ENCODE results near the gene KLHL24. TPM values are rescaled to one million over a fixed set of nuclear protein-coding genes. Genes with fewer than 3 reads are reported as not detected.
"Not testable (repeated sequence)": the region's sequence is repeated elsewhere in the genome, so short reads cannot be mapped to it uniquely, and the experiment has no call there.

Gene KLHL24
- total RNA-seq, result 152 and 154 TPM in 2 replicates
- 19.1 TPM for polyA plus RNA-seq (2012)

- peak; percentile 96 for DNase-seq (ENCODE audit: low read depth)
These were observed at the start of gene KLHL24 for GRCh38 chr3:183635431-183636220. Gene KLHL24, plus strand, starts transcription at chr3:183635623. Its CDS starts 14,734 bp downstream, at chr3:183650357.

- DNase-seq (ENCODE audit: low read depth), result no peak
These were observed 48.9 kb upstream of the KLHL24 start for GRCh38 chr3:183586477-183586876.

- DNase-seq (ENCODE audit: low read depth), result no peak
These were observed 48.1 kb upstream of the KLHL24 start for GRCh38 chr3:183587336-183587735.

GRCh38 chr3:183590442-183590841 lies 45.0 kb upstream of the KLHL24 start:
- no peak for DNase-seq (ENCODE audit: low read depth)

- DNase-seq (ENCODE audit: low read depth), result no peak
These were observed 43.4 kb upstream of the KLHL24 start for GRCh38 chr3:183591881-183592521.

- DNase-seq (ENCODE audit: low read depth), result no peak
These were observed 42.6 kb upstream of the KLHL24 start for GRCh38 chr3:183592821-183593220.

- no peak for DNase-seq (ENCODE audit: low read depth)
These were observed 40.8 kb upstream of the KLHL24 start for GRCh38 chr3:183594636-183595035.

- no peak for DNase-seq (ENCODE audit: low read depth)
These were observed 37.5 kb upstream of the KLHL24 start for GRCh38 chr3:183597959-183598358.

GRCh38 chr3:183611326-183611725 lies 24.1 kb upstream of the KLHL24 start:
- not testable (repeated sequence) for DNase-seq (ENCODE audit: low read depth)

- no peak for DNase-seq (ENCODE audit: low read depth)
These were observed 21.8 kb upstream of the KLHL24 start for GRCh38 chr3:183613366-183614285.

GRCh38 chr3:183618542-183618941 lies 16.9 kb upstream of the KLHL24 start:
- no peak for DNase-seq (ENCODE audit: low read depth)

GRCh38 chr3:183619010-183619409 lies 16.4 kb upstream of the KLHL24 start:
- no peak for DNase-seq (ENCODE audit: low read depth)

GRCh38 chr3:183619624-183620251 lies 15.7 kb upstream of the KLHL24 start:
- no peak for DNase-seq (ENCODE audit: low read depth)

- DNase-seq (ENCODE audit: low read depth), result no peak
These were observed 15.2 kb upstream of the KLHL24 start for GRCh38 chr3:183620252-183620628.

GRCh38 chr3:183622473-183622872 lies 12.9 kb upstream of the KLHL24 start:
- DNase-seq (ENCODE audit: low read depth), result not testable (repeated sequence)

- peak; percentile 9 for DNase-seq (ENCODE audit: low read depth)
These were observed 8.4 kb upstream of the KLHL24 start for GRCh38 chr3:183626877-183627594.

- no peak for DNase-seq (ENCODE audit: low read depth)
These were observed 5.7 kb upstream of the KLHL24 start for GRCh38 chr3:183629546-183630301.

- DNase-seq (ENCODE audit: low read depth), result no peak
These were observed 3.7 kb upstream of the KLHL24 start for GRCh38 chr3:183631715-183632114.

GRCh38 chr3:183632725-183633124 lies 2.7 kb upstream of the KLHL24 start:
- DNase-seq (ENCODE audit: low read depth), result not testable (repeated sequence)

- DNase-seq (ENCODE audit: low read depth), result no peak
These were observed 716 bp upstream of the KLHL24 start for GRCh38 chr3:183634707-183635106.
